T-helper 17 cell (primary cell): ENCODE results near the gene ZNG1F. TPM values are rescaled to one million over a fixed set of nuclear protein-coding genes. Genes with fewer than 3 reads are reported as not detected.
"Not testable (repeated sequence)": the region's sequence is repeated elsewhere in the genome, so short reads cannot be mapped to it uniquely, and the experiment has no call there.

Experiments used
- ATAC-seq: fragments of 150-1000 bp; cut with Tn5 transposase; 2 replicates; pipeline ENCODE4 v1.10.0; 2021; ENCODE audit warnings: mild to moderate bottlenecking, moderate library complexity
- DNase-seq, 3 donors: peaks; one replicate each; pipeline versions ENCODE4 v3.0.0 to v3.0.0-alpha.2; 2020 to 2021
- H3K9me3 ChIP-seq: one replicate; pipeline ENCODE4 v1.7.0; 2013; ENCODE audit warnings: low read length, mild to moderate bottlenecking; ENCODE audit not compliant: control insufficient read depth, poor library complexity, severe bottlenecking
- H3K27ac Mint-ChIP-seq: one replicate; pipeline ENCODE4 v1.8.0; 2022; ENCODE audit warnings: mild to moderate bottlenecking, moderate library complexity, mixed read lengths
- H3K27me3 Mint-ChIP-seq: one replicate; pipeline ENCODE4 v1.8.0; 2022; ENCODE audit warnings: mixed read lengths
- H3K36me3 Mint-ChIP-seq: one replicate; pipeline ENCODE4 v1.8.0; 2022; ENCODE audit warnings: low read depth, mixed read lengths
- H3K4me1 Mint-ChIP-seq: one replicate; pipeline ENCODE4 v1.8.0; 2022; ENCODE audit warnings: mild to moderate bottlenecking, mixed read lengths
- H3K4me3 Mint-ChIP-seq: one replicate; pipeline ENCODE4 v1.8.0; 2022; ENCODE audit warnings: mild to moderate bottlenecking, moderate library complexity, mixed read lengths
- total RNA-seq, 4 donors: library from RNA in 2 of 4; stranded (reverse) in 2 of 4; gene quantifications; one replicate each; pipeline ENCODE4 v1.2.3 and lab custom pipeline; 2022 to 2026

The ZNG1F gene
- total RNA-seq, 2 donors from 2014 or later: 7.3 to 14.4 TPM

DNA sequence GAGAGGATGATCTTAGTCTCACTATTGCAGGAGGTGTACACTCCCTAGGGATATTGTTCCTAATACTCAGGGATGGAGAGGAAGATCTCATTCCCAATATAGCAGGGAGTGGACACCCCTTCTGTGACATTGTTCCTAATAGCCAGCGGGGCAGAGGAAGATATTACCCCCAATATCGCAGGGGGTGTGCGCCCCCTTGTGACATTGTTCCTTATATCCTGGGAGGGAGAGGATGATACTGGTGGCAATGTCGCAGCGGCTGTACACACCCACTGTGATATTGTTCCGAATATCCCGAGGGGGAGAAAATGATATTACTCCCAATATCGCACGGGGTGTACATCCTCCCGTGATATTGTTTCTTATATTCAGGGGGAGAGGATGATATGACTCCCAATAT is 78.2 kb downstream of the ZNG1F start:
- not testable (repeated sequence) for ATAC-seq, H3K27ac Mint-ChIP-seq, H3K27me3 Mint-ChIP-seq, H3K9me3 ChIP-seq, DNase-seq, H3K36me3 Mint-ChIP-seq, H3K4me3 Mint-ChIP-seq, H3K4me1 Mint-ChIP-seq

GRCh38 chr9:41109253-41109652 is 79.9 kb downstream of the ZNG1F start:
- H3K4me3 Mint-ChIP-seq, DNase-seq, H3K4me1 Mint-ChIP-seq, H3K9me3 ChIP-seq, H3K36me3 Mint-ChIP-seq, H3K27ac Mint-ChIP-seq, ATAC-seq, H3K27me3 Mint-ChIP-seq: not testable (repeated sequence)

- H3K27me3 Mint-ChIP-seq, H3K4me1 Mint-ChIP-seq, H3K9me3 ChIP-seq, H3K27ac Mint-ChIP-seq, H3K36me3 Mint-ChIP-seq, H3K4me3 Mint-ChIP-seq, ATAC-seq, DNase-seq: not testable (repeated sequence)
These were observed 80.3 kb downstream of the ZNG1F start for GRCh38 chr9:41108816-41109215.

- H3K36me3 Mint-ChIP-seq, ATAC-seq, H3K9me3 ChIP-seq, H3K4me1 Mint-ChIP-seq, H3K27me3 Mint-ChIP-seq, H3K4me3 Mint-ChIP-seq, DNase-seq, H3K27ac Mint-ChIP-seq: not testable (repeated sequence)
These were observed 82.5 kb downstream of the ZNG1F start for GRCh38 chr9:41106472-41107116.

DNA sequence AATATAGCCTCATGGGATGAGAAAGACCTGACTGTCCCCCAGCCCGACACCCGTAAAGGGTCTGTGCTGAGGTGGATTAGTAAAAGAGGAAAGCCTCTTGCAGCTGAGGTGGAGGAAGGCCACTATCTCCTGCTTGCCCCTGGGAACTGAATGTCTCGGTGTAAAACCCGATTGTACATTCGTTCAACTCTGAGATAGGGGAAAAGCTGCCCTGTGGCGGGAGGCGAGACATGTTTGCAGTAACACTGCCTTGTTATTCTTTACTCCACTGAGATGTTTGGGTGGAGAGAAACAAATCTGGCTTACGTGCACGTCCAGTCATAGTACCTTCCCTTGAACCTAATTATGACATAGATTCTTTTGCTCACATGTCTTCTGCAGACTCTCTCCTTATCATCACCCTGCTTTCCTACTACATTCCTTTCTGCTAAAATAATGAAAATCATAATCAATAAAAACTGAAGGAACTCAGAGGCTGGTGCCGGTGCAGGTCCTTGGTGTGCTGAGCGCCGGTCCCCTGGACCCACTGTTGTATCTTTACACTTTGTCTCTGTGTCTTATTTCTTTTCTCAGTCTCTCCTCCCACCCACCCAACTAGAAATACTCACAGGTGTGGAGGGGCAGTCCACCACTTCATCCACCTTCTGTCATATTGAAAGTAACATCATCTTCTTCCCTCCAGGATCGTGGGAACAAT is 83.4 kb downstream of the ZNG1F start:
- not testable (repeated sequence) for H3K4me1 Mint-ChIP-seq, DNase-seq, H3K27ac Mint-ChIP-seq, H3K9me3 ChIP-seq, H3K27me3 Mint-ChIP-seq, H3K36me3 Mint-ChIP-seq, H3K4me3 Mint-ChIP-seq, ATAC-seq

- not testable (repeated sequence) for DNase-seq, H3K27me3 Mint-ChIP-seq, H3K9me3 ChIP-seq, H3K27ac Mint-ChIP-seq, H3K36me3 Mint-ChIP-seq, ATAC-seq, H3K4me1 Mint-ChIP-seq, H3K4me3 Mint-ChIP-seq
These were observed 84.6 kb downstream of the ZNG1F start for GRCh38 chr9:41104542-41104941.

- DNase-seq, H3K9me3 ChIP-seq, ATAC-seq, H3K27ac Mint-ChIP-seq, H3K27me3 Mint-ChIP-seq, H3K4me3 Mint-ChIP-seq, H3K4me1 Mint-ChIP-seq, H3K36me3 Mint-ChIP-seq: not testable (repeated sequence)
These were observed 88.6 kb downstream of the ZNG1F start for GRCh38 chr9:41100508-41100907.

- not testable (repeated sequence) for H3K4me1 Mint-ChIP-seq, H3K27ac Mint-ChIP-seq, H3K4me3 Mint-ChIP-seq, H3K36me3 Mint-ChIP-seq, DNase-seq, ATAC-seq, H3K9me3 ChIP-seq
- peaks cover 12% of the 10 kb centered on the region for H3K27me3 Mint-ChIP-seq
These were observed 90.4 kb downstream of the ZNG1F start for GRCh38 chr9:41098759-41099158.

GRCh38 chr9:41095060-41095459 is 94.1 kb downstream of the ZNG1F start:
- H3K27ac Mint-ChIP-seq, H3K36me3 Mint-ChIP-seq, ATAC-seq, DNase-seq, H3K4me1 Mint-ChIP-seq, H3K4me3 Mint-ChIP-seq, H3K9me3 ChIP-seq: not testable (repeated sequence)
- H3K27me3 Mint-ChIP-seq: peaks cover 12% of the 10 kb centered on the region

- not testable (repeated sequence) for DNase-seq, H3K4me3 Mint-ChIP-seq, ATAC-seq, H3K9me3 ChIP-seq, H3K36me3 Mint-ChIP-seq, H3K27ac Mint-ChIP-seq, H3K4me1 Mint-ChIP-seq
- H3K27me3 Mint-ChIP-seq: peaks cover 12% of the 10 kb centered on the region
These were observed 94.9 kb downstream of the ZNG1F start for GRCh38 chr9:41094010-41094773.

GRCh38 chr9:41090922-41091321 is 98.2 kb downstream of the ZNG1F start:
- not testable (repeated sequence) for ATAC-seq, H3K4me1 Mint-ChIP-seq, H3K36me3 Mint-ChIP-seq, DNase-seq, H3K9me3 ChIP-seq, H3K4me3 Mint-ChIP-seq, H3K27ac Mint-ChIP-seq
- peaks cover 27% of the 10 kb centered on the region for H3K27me3 Mint-ChIP-seq

DNA sequence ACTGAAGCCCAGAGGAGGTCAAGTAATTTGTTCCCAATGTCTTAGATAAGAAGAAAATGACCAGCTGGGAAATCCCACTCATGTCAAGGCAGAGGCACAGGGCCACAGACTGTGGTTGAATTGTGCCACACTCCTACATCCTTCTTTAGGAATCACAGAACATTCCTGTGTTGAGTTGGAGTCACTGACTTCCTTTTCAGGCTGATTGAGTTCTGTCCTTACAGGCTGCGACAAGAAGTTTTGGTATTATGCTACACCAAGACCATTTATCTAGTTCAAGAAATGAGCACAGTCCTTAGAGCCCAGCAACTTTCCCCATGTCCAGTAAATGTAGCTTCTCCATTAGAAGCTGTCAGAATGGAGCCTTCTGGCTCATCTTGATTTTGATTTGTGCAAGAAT is 98.7 kb downstream of the ZNG1F start:
- H3K4me3 Mint-ChIP-seq, H3K36me3 Mint-ChIP-seq, DNase-seq, ATAC-seq, H3K4me1 Mint-ChIP-seq, H3K9me3 ChIP-seq, H3K27ac Mint-ChIP-seq: not testable (repeated sequence)
- peaks cover 29% of the 10 kb centered on the region for H3K27me3 Mint-ChIP-seq

- H3K4me3 Mint-ChIP-seq, H3K27ac Mint-ChIP-seq, DNase-seq, H3K4me1 Mint-ChIP-seq, H3K9me3 ChIP-seq, H3K36me3 Mint-ChIP-seq: not testable (repeated sequence)
- ATAC-seq: peak; percentile 83
- H3K27me3 Mint-ChIP-seq: peaks cover 23% of the 10 kb centered on the region
These were observed 100.6 kb downstream of the ZNG1F start for GRCh38 chr9:41088450-41089059.
